K562 (cell line): Measurements from ENCODE around the gene KIF26B. TPM values are rescaled to one million over a fixed set of nuclear protein-coding genes. Genes with fewer than 3 reads are reported as not detected.
A peak's percentile ranks its signal among the peaks of the same experiment; 100 is the strongest.

Experiments used
- ATAC-seq: fragments of 200-7000 bp; cut with Tn5 transposase; 3 replicates; pipeline ENCODE4 v1.9.1; 2020; ENCODE audit warnings: moderate library complexity
- BruUV-seq: library from RNA; stranded (reverse); fragments of 400-500 nt; replicated peaks from 2 replicates; lab custom pipeline; 2021; lab: Mats Ljungman, UMichigan
- CTCF ChIA-PET: fragments of 300-600 bp; formaldehyde crosslinking; extraction: SDS; loops from one replicate; lab custom pipeline; 2021; ENCODE audit warnings: low intra/inter-chr PET ratio; lab: Yijun Ruan, JAX
- POLR2A ChIA-PET: fragments of 300-600, 350-650 bp; sonication (Branson Sonifier 250); formaldehyde crosslinking; extraction: SDS; loops from one replicate; lab custom pipeline; 2021; ENCODE audit warnings: antibody characterized with exemption, inconsistent platforms; lab: Yijun Ruan, JAX
- DNase-seq, 4 experiments: peaks; one replicate each; pipeline versions ENCODE4 v3.0.0 to v3.0.0-alpha.2; 2011 to 2018; ENCODE audit warnings: low spot score in 3 of 4, mixed read lengths in 3 of 4; ENCODE audit errors: extremely low read depth in 1 of 4
- FAIRE-seq: peaks from 2 replicates; lab custom pipeline; 2011; peaks lifted over from hg19 to GRCh38; lab: Jason Lieb, UNC
- H2AFZ ChIP-seq: 2 replicates; pipeline ENCODE4 v1.6.0; 2011; ENCODE audit warnings: low read depth, low read length, control low read depth, inconsistent platforms
- H3K27ac ChIP-seq: fragments of 200-600 bp; 3 replicates; pipeline ENCODE4 v1.8.0; 2011; ENCODE audit warnings: low read depth, mild to moderate bottlenecking, control low read depth, inconsistent platforms, low read length, moderate library complexity, mixed read lengths; ENCODE audit errors: extremely low read depth
- H3K27me3 ChIP-seq, 2 experiments: fragments of 300-600 bp in 1 of 2; 2 replicates in 1 of 2; 3 replicates in 1 of 2; pipeline versions ENCODE4 v1.6.0 to v1.8.0; 2011; ENCODE audit warnings: inconsistent platforms in 2 of 2, low read length in 2 of 2, mild to moderate bottlenecking in 1 of 2, mixed read lengths in 1 of 2, moderate library complexity in 1 of 2; ENCODE audit not compliant: control insufficient read depth in 2 of 2, insufficient read depth in 2 of 2
- H3K36me3 ChIP-seq: fragments of 300-600 bp; 3 replicates; pipeline ENCODE4 v1.8.0; 2011; ENCODE audit warnings: mild to moderate bottlenecking, low read length, inconsistent platforms; ENCODE audit not compliant: control insufficient read depth, insufficient read depth
- H3K4me1 ChIP-seq, 2 experiments: fragments of 200-600 bp in 1 of 2; replicated peaks in 1 of 2; 2 replicates in 1 of 2; 3 replicates in 1 of 2; pipeline versions ENCODE4 v1.5.1 to v1.8.0; 2011; ENCODE audit warnings: inconsistent platforms in 2 of 2, low read length in 2 of 2, mild to moderate bottlenecking in 1 of 2, mixed read lengths in 1 of 2, moderate library complexity in 1 of 2; ENCODE audit not compliant: control insufficient read depth in 2 of 2, insufficient read depth in 2 of 2
- H3K4me2 ChIP-seq: 2 replicates; pipeline ENCODE4 v1.6.1; 2011; ENCODE audit warnings: low read length, control low read depth, inconsistent platforms, mixed read lengths; ENCODE audit not compliant: insufficient read depth
- H3K4me3 ChIP-seq: fragments of 200-600 bp; sonication (generic), shearing (Covaris generic); 2 replicates; pipeline ENCODE4 v1.5.1; 2016; ENCODE audit warnings: control low read depth, inconsistent platforms
- H3K79me2 ChIP-seq: fragments of 200-600 bp; 3 replicates; pipeline ENCODE4 v1.8.0; 2011; ENCODE audit warnings: low read length, inconsistent platforms; ENCODE audit not compliant: control insufficient read depth, insufficient read depth
- H3K9ac ChIP-seq, 2 experiments: 2 replicates each; pipeline versions ENCODE4 v1.6.0 to v1.6.1; 2011; ENCODE audit warnings: low read depth in 2 of 2, low read length in 2 of 2, control low read depth in 1 of 2, inconsistent platforms in 1 of 2, mild to moderate bottlenecking in 1 of 2, mixed read lengths in 1 of 2; ENCODE audit not compliant: insufficient read depth in 1 of 2
- H3K9me1 ChIP-seq: one replicate; pipeline ENCODE4 v1.6.0; 2011; ENCODE audit warnings: inconsistent platforms, mild to moderate bottlenecking, low read length, moderate library complexity; ENCODE audit not compliant: control insufficient read depth, insufficient read depth
- H3K9me3 ChIP-seq: replicated peaks from 2 replicates; pipeline ENCODE4 v1.5.1; 2011; ENCODE audit warnings: low read depth, low read length, inconsistent platforms; ENCODE audit not compliant: control insufficient read depth, insufficient read depth
- H4K20me1 ChIP-seq: replicated peaks from 2 replicates; pipeline ENCODE4 v1.6.1; 2011; ENCODE audit warnings: low read length, inconsistent platforms, mixed read lengths; ENCODE audit not compliant: control insufficient read depth, insufficient read depth
- ATF1 ChIP-seq, 2 experiments: fragments of 450-650 bp in 1 of 2; IDR thresholded peaks; 2 replicates each; pipeline ENCODE4 v1.6.1; 2016; ENCODE audit warnings: missing compliant biosample characterization in 1 of 2, missing genetic modification characterization in 1 of 2
- CXXC5 ChIP-seq: fragments of 250-450 bp; sonication (Bioruptor Pico); IDR thresholded peaks from 2 replicates; pipeline ENCODE4 v1.8.0; 2022; ENCODE audit warnings: inconsistent platforms, mild to moderate bottlenecking, moderate library complexity
- DIDO1 ChIP-seq: fragments of 450-650 bp; IDR thresholded peaks from 2 replicates; pipeline ENCODE4 v1.6.1; 2016; ENCODE audit warnings: low read depth, missing biosample characterization, missing genetic modification characterization
- EP300 ChIP-seq: IDR thresholded peaks from 2 replicates; pipeline ENCODE4 v1.6.1; 2012; ENCODE audit warnings: low read length, improper control_type of control experiment
- FOXA1 ChIP-seq: fragments of 450-650 bp; IDR thresholded peaks from 2 replicates; pipeline ENCODE4 v1.6.1; 2016; ENCODE audit warnings: mild to moderate bottlenecking, borderline replicate concordance
- HOXB6 ChIP-seq: fragments of 250-450 bp; sonication (Bioruptor Pico); IDR thresholded peaks from 2 replicates; pipeline ENCODE4 v1.5.1; 2022; ENCODE audit warnings: mild to moderate bottlenecking, borderline replicate concordance
- IRF2 ChIP-seq: sonication (generic); formaldehyde crosslinking; IDR thresholded peaks from 2 replicates; pipeline ENCODE4 v1.8.1; 2022; ENCODE audit warnings: mild to moderate bottlenecking, missing genetic modification reagents
- OTX1 ChIP-seq: fragments of 450-650 bp; formaldehyde crosslinking; IDR thresholded peaks from 2 replicates; pipeline ENCODE4 v1.4.0; 2022; ENCODE audit warnings: mild to moderate bottlenecking
- SMARCE1 ChIP-seq: fragments of 450-650 bp; IDR thresholded peaks from 2 replicates; pipeline ENCODE4 v1.7.1; 2016; ENCODE audit warnings: mild to moderate bottlenecking
- TBL1XR1 ChIP-seq, 2 experiments: IDR thresholded peaks; 2 replicates each; pipeline ENCODE4 v1.6.1; 2012; ENCODE audit warnings: improper control_type of control experiment in 2 of 2, low read length in 2 of 2, mild to moderate bottlenecking in 1 of 2
- TFAM ChIP-seq: fragments of 250-450 bp; sonication (Bioruptor Pico); conservative IDR thresholded peaks from 2 replicates; pipeline ENCODE4 v1.5.0; 2021; ENCODE audit warnings: mild to moderate bottlenecking, moderate library complexity
- ZNF431 ChIP-seq: sonication (generic); formaldehyde crosslinking; IDR thresholded peaks from 2 replicates; pipeline ENCODE4 v1.8.0; 2022; ENCODE audit warnings: mild to moderate bottlenecking, missing genetic modification reagents
- ZNF589 ChIP-seq: fragments of 200-800 bp; sonication (Bioruptor generic); IDR thresholded peaks from 2 replicates; pipeline ENCODE4 v1.6.1; 2016; ENCODE audit warnings: low read depth, missing genetic modification characterization, missing compliant biosample characterization
- WGBS: fragments of 100-300 bp; shearing (Covaris generic); methylation state at CpG from one replicate; pipeline ENCODE4 v1.1.6; 2016; ENCODE audit warnings: low coverage, mixed read lengths; ENCODE audit not compliant: insufficient coverage; ENCODE audit errors: missing lambda C conversion rate; 5-methylcytosine and 5-hydroxymethylcytosine counted together
- in situ Hi-C: fragments of 300-500 bp; cut with MboI; formaldehyde crosslinking; loops from 4 replicates; pipeline ENCODE4 v1.15.0; 2018; ENCODE audit warnings: inconsistent platforms, mixed read lengths
- intact Hi-C: fragments of 100-400 bp; cut with micrococcal nuclease; formaldehyde crosslinking; loops from 2 replicates; pipeline ENCODE4 v1.14.2; 2022
- polyA plus RNA-seq, 8 experiments: library from polyadenylated mRNA; depleted of rRNA in 4 of 8; stranded (reverse) in 5 of 8; unstranded in 3 of 8; fragments of >200 nt; fragmentation: Nextera tagmentation in 2 of 8; fragmentation: Illumina TruSeq in 1 of 8; extraction: Ambion mirVana in 2 of 8; extraction: Trizol in 1 of 8; gene quantifications; 2 replicates each; pipeline versions ENCODE4 v1.2.1 to v1.2.3, GENCODE V29; 2011 to 2014; ENCODE audit warnings: inconsistent platforms in 1 of 8, missing spikeins in 1 of 8
- total RNA-seq, 7 experiments: library from RNA; depleted of rRNA in 6 of 7; stranded (reverse); fragments of >200 nt in 6 of 7; fragmentation: Illumina TruSeq in 2 of 7; extraction: Trizol in 2 of 7; gene quantifications; 2 replicates each; pipeline versions ENCODE4 v1.2.1 to v1.2.3, GENCODE V29; 2011 to 2021; ENCODE audit warnings: low replicate concordance in 1 of 7
- TF ChIP-seq, protein P1 (sequence below): fragments of 450-650 bp; formaldehyde crosslinking; IDR thresholded peaks from 2 replicates; pipeline ENCODE4 v1.4.0; 2022; ENCODE audit warnings: missing genetic modification characterization
- TF ChIP-seq, protein P2 (sequence below): fragments of 200-400 bp; formaldehyde crosslinking; IDR thresholded peaks from 2 replicates; pipeline ENCODE4 v1.6.1; 2017; ENCODE audit warnings: mild to moderate bottlenecking, low read depth, low read length, moderate library complexity

KIF26B gene
- total and polyA plus RNA-seq, 9 of the 15 experiments (the other 6 are each of a cell fraction or from before 2014, with no cell fraction given), result 0.02 to 0.08 (median 0.03) TPM; not detected in 6

DNA sequence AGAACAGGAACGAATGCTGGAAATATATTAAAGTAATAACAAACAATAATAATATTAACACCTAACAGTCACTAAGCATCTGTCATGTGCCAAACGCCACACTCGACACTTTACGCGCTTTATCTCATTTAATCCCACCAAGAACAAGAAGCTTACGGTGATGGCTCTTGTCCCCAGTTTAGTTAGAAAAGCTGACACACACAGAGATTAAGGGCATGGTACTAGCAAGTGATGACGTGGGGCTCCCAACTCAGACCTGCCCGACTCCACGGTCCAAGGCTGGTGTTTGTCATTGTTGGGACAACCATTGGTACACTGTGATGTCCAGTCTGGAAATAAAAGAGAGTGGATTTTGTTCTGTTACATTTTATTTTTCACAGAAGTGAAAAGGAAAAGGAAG is 41.1 kb upstream of the KIF26B start:
- peak; percentile 60 for ATAC-seq
- no peak for DNase-seq
- Histone ChIP-seq H3K9me1 (no peaks in the 10 kb centered on the region), H3K4me3 (no peak overlapping the region), H3K4me1 (no peaks in the 10 kb centered on the region), H3K36me3 (no peaks in the 10 kb centered on the region), H3K9me3 (no peaks in the 10 kb centered on the region), H3K9ac (no peak overlapping the region), H3K27me3 (peaks cover 14 to 32% of the 10 kb centered on the region in 2 experiments; a peak in 4 of 5 replicates), H4K20me1 (no peaks in the 10 kb centered on the region), H3K4me2 (no peak overlapping the region), H2AFZ (no peak overlapping the region), H3K27ac (no peak overlapping the region), H3K79me2 (no peaks in the 10 kb centered on the region)
- no peak for TF ChIP-seq ZNF431 (CRISPR knock-in tag)
- no peak for TF ChIP-seq HOXB6 (CRISPR knock-in tag)
- TF ChIP-seq ATF1 (CRISPR knock-in tag; IDR thresholded peaks at IDR 0.05), result no peak
- peak; percentile 34; the same call in 1 of the 2 replicates for TF ChIP-seq ATF1 (tag; IDR thresholded peaks at IDR 0.05)
- 30% methylated on average over 9 of the region's 9 CpGs for WGBS
- ChIA-PET CTCF (no interaction called here), POLR2A (no interaction called here)
- no TSS peak for BruUV-seq
- no peak for FAIRE-seq
- in situ Hi-C loops, result no loop called here
- intact Hi-C loops, result no loop called here

DNA sequence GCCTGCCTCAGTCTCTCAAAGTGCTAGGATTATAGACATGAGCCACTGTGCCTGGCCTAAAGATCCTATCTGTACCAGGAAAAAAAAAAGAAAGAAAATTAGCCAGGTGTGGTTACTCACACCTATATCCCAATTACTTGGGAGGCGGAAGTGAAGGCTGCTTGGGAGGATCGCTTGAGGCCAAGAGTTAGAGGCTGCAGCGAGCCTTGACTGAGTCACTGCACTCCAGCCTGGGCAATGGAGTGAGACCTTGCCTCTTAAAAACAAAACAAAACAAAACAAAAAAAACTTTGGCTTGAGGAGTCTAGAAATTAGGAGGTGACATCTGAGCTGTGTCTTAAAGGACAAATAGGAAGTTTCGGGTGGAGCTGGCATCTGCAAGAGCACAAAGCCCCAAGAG is 38.7 kb upstream of the KIF26B start:
- no peak for ATAC-seq
- Histone ChIP-seq H2AFZ (no peak overlapping the region), H3K27ac (no peak overlapping the region), H3K79me2 (no peaks in the 10 kb centered on the region), H3K4me3 (no peak overlapping the region), H3K9ac (no peak overlapping the region), H3K9me1 (no peaks in the 10 kb centered on the region), H3K9me3 (no peaks in the 10 kb centered on the region), H3K36me3 (no peaks in the 10 kb centered on the region), H3K4me2 (no peak overlapping the region), H3K27me3 (peaks cover 13 to 23% of the 10 kb centered on the region in 2 experiments; a peak in 4 of 5 replicates), H4K20me1 (no peaks in the 10 kb centered on the region), H3K4me1 (no peaks in the 10 kb centered on the region)
- BruUV-seq, result no TSS peak
- 24% methylated on average over 4 of the region's 4 CpGs for WGBS
- in situ Hi-C loops, result no loop called here
- no peak for FAIRE-seq
- DNase-seq, result no peak
- intact Hi-C loops, result no loop called here
- ChIA-PET POLR2A (interaction anchor here (0.6 kb wide), 1 partner anchor 270 kb away, joined by 3 read pairs; no protein-coding TSS in a partner anchor), CTCF (no interaction called here)
- TF ChIP-seq, protein P1, sequence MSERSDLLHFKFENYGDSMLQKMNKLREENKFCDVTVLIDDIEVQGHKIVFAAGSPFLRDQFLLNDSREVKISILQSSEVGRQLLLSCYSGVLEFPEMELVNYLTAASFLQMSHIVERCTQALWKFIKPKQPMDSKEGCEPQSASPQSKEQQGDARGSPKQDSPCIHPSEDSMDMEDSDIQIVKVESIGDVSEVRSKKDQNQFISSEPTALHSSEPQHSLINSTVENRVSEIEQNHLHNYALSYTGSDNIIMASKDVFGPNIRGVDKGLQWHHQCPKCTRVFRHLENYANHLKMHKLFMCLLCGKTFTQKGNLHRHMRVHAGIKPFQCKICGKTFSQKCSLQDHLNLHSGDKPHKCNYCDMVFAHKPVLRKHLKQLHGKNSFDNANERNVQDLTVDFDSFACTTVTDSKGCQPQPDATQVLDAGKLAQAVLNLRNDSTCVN (CRISPR knock-in tag), result no peak
- TF ChIP-seq, protein P2, sequence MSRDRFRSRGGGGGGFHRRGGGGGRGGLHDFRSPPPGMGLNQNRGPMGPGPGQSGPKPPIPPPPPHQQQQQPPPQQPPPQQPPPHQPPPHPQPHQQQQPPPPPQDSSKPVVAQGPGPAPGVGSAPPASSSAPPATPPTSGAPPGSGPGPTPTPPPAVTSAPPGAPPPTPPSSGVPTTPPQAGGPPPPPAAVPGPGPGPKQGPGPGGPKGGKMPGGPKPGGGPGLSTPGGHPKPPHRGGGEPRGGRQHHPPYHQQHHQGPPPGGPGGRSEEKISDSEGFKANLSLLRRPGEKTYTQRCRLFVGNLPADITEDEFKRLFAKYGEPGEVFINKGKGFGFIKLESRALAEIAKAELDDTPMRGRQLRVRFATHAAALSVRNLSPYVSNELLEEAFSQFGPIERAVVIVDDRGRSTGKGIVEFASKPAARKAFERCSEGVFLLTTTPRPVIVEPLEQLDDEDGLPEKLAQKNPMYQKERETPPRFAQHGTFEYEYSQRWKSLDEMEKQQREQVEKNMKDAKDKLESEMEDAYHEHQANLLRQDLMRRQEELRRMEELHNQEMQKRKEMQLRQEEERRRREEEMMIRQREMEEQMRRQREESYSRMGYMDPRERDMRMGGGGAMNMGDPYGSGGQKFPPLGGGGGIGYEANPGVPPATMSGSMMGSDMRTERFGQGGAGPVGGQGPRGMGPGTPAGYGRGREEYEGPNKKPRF, result no peak
- TF ChIP-seq SMARCE1 (no peak), DIDO1 (tag) (no peak), CXXC5 (CRISPR knock-in tag) (no peak), OTX1 (CRISPR knock-in tag) (no peak), TBL1XR1 (IDR thresholded peaks at IDR 0.05; ENCODE audit: low read length in 2 of 2) (no peak), FOXA1 (no peak), TFAM (CRISPR knock-in tag) (no peak), IRF2 (CRISPR knock-in tag) (no peak), ZNF589 (no peak), EP300 (no peak)
